ENCODE results near the gene ZMYM4. TPM values are rescaled to one million over a fixed set of nuclear protein-coding genes. Genes with fewer than 3 reads are reported as not detected.

Gene ZMYM4
- total RNA-seq, 1 donor from 2014 or later, result 46.4 TPM

DNA sequence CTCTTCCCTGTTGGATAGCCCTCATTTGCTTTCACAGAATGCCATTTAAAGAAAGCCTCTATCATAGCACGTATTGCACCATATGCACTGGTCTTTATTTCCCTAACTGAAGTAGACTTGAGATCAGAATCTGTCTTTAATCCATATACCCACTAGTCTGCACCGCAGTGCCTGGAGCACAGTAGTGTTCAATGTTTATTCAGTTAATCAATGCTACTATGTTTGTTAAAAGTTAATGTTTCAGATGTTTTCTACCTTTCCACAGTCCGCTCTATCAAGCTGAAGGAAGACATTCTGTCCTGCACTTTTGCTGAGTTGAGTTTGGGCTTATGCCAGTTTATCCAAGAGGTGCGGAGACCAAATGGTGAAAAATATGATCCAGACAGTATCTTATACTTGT lies 139.2 kb downstream of the ZMYM4 start:
- no peaks in the 10 kb centered on the region for H3K27me3 Mint-ChIP-seq
- TF ChIP-seq, protein P1, sequence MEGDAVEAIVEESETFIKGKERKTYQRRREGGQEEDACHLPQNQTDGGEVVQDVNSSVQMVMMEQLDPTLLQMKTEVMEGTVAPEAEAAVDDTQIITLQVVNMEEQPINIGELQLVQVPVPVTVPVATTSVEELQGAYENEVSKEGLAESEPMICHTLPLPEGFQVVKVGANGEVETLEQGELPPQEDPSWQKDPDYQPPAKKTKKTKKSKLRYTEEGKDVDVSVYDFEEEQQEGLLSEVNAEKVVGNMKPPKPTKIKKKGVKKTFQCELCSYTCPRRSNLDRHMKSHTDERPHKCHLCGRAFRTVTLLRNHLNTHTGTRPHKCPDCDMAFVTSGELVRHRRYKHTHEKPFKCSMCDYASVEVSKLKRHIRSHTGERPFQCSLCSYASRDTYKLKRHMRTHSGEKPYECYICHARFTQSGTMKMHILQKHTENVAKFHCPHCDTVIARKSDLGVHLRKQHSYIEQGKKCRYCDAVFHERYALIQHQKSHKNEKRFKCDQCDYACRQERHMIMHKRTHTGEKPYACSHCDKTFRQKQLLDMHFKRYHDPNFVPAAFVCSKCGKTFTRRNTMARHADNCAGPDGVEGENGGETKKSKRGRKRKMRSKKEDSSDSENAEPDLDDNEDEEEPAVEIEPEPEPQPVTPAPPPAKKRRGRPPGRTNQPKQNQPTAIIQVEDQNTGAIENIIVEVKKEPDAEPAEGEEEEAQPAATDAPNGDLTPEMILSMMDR (IDR thresholded peaks at IDR 0.05), result no peak
- H3K27ac Mint-ChIP-seq, result no peak overlapping the region
- intact Hi-C loops (cut with micrococcal nuclease), result no loop called here
- POLR2A ChIA-PET, result interaction anchor here (0.6 kb wide), 2 partner anchors 48 to 357 kb away, joined by 7 to 8 read pairs; no protein-coding TSS in a partner anchor
- DNase-seq, result no peak
- CTCF ChIA-PET, result no interaction called here
- H3K36me3 Mint-ChIP-seq (ENCODE audit: low read depth), result peaks cover 70% of the 10 kb centered on the region
- H3K9me3 Mint-ChIP-seq, result peaks cover 3% of the 10 kb centered on the region
- no peak overlapping the region for H3K4me3 Mint-ChIP-seq
- H3K4me1 Mint-ChIP-seq, result no peaks in the 10 kb centered on the region
- ATAC-seq (ENCODE audit: low read depth), result no peak

DNA sequence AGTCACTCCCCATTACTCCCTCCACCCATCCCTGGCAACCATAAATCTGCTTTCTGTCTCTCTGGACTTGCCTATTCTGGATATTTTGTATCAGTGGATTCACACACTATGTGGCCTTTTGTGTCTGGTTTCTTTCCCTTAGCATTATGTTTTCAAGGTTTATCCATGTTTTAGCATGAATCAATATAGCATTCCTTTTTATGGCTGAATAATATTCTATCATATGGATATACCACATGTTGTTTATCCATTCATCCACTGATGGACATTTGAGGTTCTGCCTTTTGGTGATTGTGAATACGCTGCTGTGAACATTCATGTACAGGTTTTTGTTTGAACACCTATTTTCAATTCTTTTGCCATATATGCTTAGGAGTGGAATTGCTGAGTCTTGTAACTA lies 140.4 kb downstream of the ZMYM4 start:
- Mint-ChIP-seq H3K27ac (no peak overlapping the region), H3K36me3 (ENCODE audit: low read depth) (peaks cover 67% of the 10 kb centered on the region)

GRCh38 chr1:35426097-35426586 lies 157.6 kb downstream of the ZMYM4 start:
- intact Hi-C loops (cut with micrococcal nuclease), result no loop called here
- DNase-seq, result no peak
- TF ChIP-seq, protein P1 (IDR thresholded peaks at IDR 0.05), result no peak
- H3K27me3 Mint-ChIP-seq, result no peaks in the 10 kb centered on the region
- H3K36me3 Mint-ChIP-seq (ENCODE audit: low read depth), result peaks cover 16% of the 10 kb centered on the region
- H3K27ac Mint-ChIP-seq, result no peak overlapping the region
- H3K4me3 Mint-ChIP-seq, result no peak overlapping the region
- POLR2A ChIA-PET, result no interaction called here
- ATAC-seq (ENCODE audit: low read depth), result no peak
- peaks cover 6% of the 10 kb centered on the region for H3K4me1 Mint-ChIP-seq
- CTCF ChIA-PET, result no interaction called here
- peaks cover 2% of the 10 kb centered on the region for H3K9me3 Mint-ChIP-seq

More for the DNA sequence above, 140.4 kb downstream of the ZMYM4 start:
- no peak for ATAC-seq (ENCODE audit: low read depth)
- intact Hi-C loops (cut with micrococcal nuclease), result no loop called here
- TF ChIP-seq, protein P1 (IDR thresholded peaks at IDR 0.05), result no peak
- no peak overlapping the region for H3K4me3 Mint-ChIP-seq
- DNase-seq, result no peak
- POLR2A ChIA-PET, result no interaction called here
- H3K27me3 Mint-ChIP-seq, result no peaks in the 10 kb centered on the region
- CTCF ChIA-PET, result no interaction called here
- H3K4me1 Mint-ChIP-seq, result no peaks in the 10 kb centered on the region
- H3K9me3 Mint-ChIP-seq, result peaks cover 3% of the 10 kb centered on the region

DNA sequence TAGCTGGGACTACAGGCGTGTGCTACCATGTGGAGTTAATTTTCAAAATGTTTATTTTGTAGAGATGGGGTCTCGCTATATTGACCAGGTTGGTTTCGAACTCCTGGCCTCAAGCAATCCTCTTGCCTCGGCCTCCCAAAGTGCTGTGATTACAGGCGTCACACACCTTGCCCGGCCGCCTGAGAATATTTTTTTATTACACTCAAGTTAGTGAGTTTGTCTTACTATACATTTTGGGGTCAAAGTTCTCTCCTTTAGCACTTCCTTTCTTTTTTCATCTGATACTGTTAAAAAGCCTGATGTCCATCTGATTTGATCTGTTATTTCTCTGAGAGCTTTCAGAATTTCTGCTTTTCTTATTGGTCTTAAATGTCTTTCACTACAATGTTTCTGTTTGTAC lies 159.9 kb downstream of the ZMYM4 start:
- Mint-ChIP-seq H3K4me3 (no peak overlapping the region), H3K9me3 (peaks cover 2% of the 10 kb centered on the region), H3K36me3 (ENCODE audit: low read depth) (peaks cover 15% of the 10 kb centered on the region), H3K27me3 (no peaks in the 10 kb centered on the region), H3K4me1 (peaks cover 6% of the 10 kb centered on the region), H3K27ac (no peak overlapping the region)
- intact Hi-C loops (cut with micrococcal nuclease), result no loop called here
- ATAC-seq (ENCODE audit: low read depth) (no peak), DNase-seq (no peak)
- POLR2A ChIA-PET, result no interaction called here
- TF ChIP-seq, protein P1 (IDR thresholded peaks at IDR 0.05), result no peak
- CTCF ChIA-PET, result no interaction called here

DNA sequence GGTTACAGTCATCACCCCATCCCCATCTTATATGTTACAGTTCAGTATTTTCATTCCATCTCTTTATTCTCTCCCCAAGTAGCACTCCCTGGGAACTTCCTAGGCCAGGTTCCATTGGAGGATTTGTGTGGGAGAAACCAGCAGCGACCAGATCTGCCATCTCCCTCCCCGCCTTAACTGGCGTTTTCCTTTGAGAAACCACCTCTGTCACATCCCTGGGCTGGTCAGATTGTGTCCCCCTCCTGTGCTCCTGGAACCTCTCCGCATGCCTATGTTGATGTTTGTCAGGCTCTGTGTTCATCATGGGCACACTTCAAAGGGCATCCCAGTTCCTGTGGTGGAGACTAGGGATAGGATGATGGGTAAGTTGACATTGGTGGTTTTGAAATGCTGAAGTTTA lies 162.3 kb downstream of the ZMYM4 start:
- intact Hi-C loops (cut with micrococcal nuclease), result no loop called here
- H3K4me3 Mint-ChIP-seq, result no peak overlapping the region
- CTCF ChIA-PET, result no interaction called here
- POLR2A ChIA-PET, result no interaction called here
- peaks cover 36% of the 10 kb centered on the region for H3K36me3 Mint-ChIP-seq (ENCODE audit: low read depth)
- H3K27ac Mint-ChIP-seq, result no peak overlapping the region
- TF ChIP-seq, protein P1 (IDR thresholded peaks at IDR 0.05), result no peak
- H3K27me3 Mint-ChIP-seq, result no peaks in the 10 kb centered on the region
- H3K9me3 Mint-ChIP-seq, result peaks cover 2% of the 10 kb centered on the region
- ATAC-seq (ENCODE audit: low read depth), result no peak
- peaks cover 5% of the 10 kb centered on the region for H3K4me1 Mint-ChIP-seq
- no peak for DNase-seq
